HG03064 (cell line): ENCODE measurements around the gene ZFYVE28.

Experiments
- ATAC-seq: cut with Tn5 transposase; IDR thresholded peaks from one replicate; pipeline ENCODE4 v1.9.1; 2021; ENCODE audit warnings: low read depth; ENCODE audit not compliant: unreplicated experiment

Gene ZFYVE28

DNA sequence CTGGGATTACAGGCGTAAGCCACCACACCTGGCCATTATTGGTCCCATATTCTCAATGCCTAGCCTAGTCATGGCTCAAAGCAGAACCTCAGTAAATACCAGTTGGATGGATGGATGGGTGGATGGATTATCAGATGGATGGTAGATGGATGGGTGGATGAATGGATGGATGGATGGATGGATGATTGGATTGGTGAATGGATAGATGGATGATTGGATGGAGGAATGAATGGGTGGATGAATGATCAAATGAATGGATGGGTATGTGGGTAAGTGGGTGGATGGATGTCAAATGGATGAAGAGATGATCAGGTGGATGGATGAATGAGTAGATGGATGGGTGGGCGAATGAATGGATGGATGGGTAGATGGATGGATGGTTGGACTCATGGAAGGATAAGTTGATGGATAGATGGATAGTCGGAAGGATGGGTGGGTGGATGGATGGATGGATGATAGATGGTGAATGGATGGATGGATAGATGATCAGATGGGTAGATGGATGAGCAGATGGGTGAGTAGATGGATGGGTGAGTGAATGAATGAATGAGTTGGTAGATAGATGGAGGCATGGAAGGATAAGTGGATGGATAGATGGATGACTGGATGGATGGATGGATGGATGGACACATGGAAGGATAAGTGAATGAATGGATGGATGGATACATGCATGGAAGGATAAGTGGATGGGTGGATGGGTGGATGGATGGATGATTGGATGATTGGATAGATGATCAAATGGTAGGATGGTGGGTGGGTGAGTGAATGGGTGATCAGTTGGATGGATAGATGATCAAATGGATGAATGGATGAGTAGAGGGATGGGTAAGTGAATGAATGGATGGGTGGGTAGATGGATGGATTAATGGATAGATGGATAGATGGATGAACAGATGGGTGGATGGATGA lies 28.5 kb upstream of the ZFYVE28 start:
- no peak for ATAC-seq

- ATAC-seq: no peak
Observed at GRCh38 chr4:2445571-2445970, 27.1 kb upstream of the ZFYVE28 start.

DNA sequence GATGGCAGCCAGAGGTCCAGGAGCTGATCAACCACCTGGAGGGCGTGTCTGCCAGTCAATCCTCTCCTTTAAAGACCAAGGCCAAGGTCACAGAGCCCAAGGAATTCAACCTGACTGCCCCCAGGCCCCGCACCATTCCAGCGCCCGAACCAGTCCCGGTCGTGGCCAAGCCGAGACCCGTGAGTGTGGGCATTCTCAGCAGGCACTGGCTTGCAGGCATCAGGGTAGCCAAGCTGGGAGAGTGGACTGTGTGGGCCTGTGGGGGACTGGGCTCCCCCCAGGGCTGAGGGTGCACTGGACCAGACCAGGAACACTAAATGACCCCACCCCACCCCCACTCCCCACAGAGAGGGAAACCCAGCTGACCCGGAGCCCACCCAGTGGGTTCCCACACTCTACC lies 26.7 kb upstream of the ZFYVE28 start:
- ATAC-seq: no peak

DNA sequence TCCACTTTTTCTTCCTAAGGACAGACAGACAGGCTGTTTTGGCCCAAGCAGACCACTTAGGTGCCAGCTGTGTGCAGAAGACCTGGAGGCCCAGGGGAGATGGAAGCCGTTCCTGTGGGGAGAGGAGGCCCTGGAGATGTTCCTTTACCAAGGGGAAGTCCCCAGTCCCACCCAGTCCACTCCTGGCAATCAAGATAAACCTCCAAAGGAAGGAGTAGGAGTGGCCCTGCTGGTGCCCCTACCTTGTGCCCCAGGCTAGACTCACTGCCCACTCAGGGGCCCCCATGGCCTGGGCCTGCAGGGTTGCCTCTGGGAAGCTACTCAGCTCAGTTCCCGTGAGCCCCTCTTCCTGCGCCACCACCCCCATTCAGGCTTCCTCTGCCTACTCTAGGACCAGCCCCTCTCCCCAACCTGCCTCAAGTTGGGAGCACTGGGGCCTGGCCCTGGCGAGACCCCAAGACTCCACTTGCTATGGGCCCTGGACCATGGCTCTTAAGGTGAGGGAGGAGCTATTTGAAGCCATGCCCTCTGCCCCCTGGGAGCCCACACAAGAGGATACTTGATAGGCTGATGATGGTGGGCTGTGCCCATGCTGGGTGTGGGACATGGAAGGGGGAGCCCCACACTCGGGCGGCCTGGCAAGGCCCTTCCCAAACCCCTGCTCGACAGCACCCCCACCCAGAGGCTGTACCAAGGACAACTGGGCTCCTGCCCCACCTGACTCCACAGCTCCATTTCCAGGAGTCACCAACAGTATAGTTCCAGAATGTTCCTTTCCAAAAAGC lies 25.7 kb upstream of the ZFYVE28 start:
- no peak for ATAC-seq

GRCh38 chr4:2443061-2443730 lies 24.8 kb upstream of the ZFYVE28 start:
- no peak for ATAC-seq

DNA sequence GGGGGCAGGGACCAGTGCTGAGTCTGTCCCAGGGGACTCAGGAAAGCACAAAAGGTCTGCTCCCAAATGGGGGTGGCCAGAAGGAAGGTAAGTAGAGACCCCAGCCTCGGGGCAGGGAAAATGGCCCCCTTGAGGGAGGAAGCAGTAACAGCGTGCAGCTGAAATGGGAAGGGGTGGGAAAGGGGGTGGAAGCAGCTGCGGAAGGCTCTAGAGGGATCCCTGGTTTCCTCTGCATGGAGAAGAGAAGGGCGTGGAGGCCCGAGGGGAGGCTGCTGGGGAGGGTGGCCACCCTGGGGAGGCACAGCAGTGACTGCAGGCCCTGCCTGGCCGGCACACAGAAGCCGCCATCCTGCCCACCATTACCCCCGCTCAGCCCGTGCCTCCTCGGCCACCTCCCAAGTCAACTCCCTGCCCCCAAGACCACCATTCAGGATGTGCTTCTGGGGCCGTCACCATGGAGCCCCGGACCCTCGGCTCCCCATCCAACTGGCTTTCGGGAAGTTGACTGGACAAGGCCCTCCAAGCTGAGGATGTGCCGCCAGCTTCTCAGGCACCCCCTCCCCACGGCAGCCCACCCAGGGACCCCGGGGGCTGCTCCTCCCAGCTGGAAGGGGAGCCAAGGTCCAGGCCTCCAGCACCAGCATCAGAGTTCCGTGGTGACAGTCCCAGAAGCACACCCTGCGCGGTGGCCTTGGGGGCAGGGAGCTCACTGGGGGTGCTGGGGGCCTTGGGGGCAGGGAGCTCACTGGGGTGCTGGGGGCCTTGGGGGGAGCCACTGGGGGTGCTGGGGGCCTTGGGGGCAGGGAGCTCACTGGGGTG lies 23.9 kb upstream of the ZFYVE28 start:
- ATAC-seq: no peak

GRCh38 chr4:2441393-2442174 lies 23.1 kb upstream of the ZFYVE28 start:
- ATAC-seq: no peak

- no peak for ATAC-seq
Observed at GRCh38 chr4:2438822-2439718, 20.6 kb upstream of the ZFYVE28 start.

DNA sequence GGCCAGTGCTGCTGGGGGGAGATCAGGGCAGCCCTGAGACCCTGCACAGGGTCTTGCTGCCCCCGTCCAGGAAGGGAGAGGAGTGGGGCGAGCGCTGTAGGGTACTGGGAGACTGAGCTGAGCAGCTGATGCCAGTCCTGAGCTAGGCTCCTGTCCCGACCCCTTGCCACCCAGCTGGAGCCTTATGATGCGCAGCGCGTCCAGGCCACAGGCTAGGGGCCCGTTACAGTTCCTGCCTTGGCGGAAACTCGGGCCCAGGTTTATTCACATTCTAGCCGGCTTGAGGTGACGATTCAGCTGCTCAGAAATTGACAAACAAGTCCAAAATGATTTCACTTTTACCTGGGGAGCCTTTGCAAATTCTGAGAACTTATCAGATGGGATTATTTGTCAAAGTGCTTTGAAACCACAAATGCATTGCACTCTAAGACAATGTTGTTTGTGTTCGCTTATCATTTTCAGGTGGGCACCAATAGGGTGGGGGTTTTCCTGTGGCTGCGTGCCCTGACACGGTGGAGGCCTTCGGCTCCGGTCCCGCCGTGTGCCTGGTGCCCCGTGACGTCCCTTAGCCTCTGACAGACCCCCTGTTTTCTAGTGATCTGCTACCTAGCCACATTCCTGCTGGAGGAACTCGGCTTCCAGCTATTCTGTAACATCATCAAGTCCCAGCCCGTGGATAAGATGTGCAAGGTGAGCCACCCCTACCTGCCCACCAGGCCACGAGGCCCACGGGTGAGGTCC lies 19.2 kb upstream of the ZFYVE28 start:
- no peak for ATAC-seq

- no peak for ATAC-seq
Observed at GRCh38 chr4:2436761-2437474, 18.5 kb upstream of the ZFYVE28 start.

- no peak for ATAC-seq
Observed at GRCh38 chr4:2436301-2436700, 17.9 kb upstream of the ZFYVE28 start.

GRCh38 chr4:2434420-2434819 lies 16.0 kb upstream of the ZFYVE28 start:
- no peak for ATAC-seq

GRCh38 chr4:2433609-2434350 lies 15.3 kb upstream of the ZFYVE28 start:
- ATAC-seq: no peak

- no peak for ATAC-seq
Observed at GRCh38 chr4:2432991-2433530, 14.6 kb upstream of the ZFYVE28 start.

GRCh38 chr4:2432004-2432403 lies 13.6 kb upstream of the ZFYVE28 start:
- ATAC-seq: no peak
